Mucosa of descending colon (tissue), 3 donors: ENCODE results near the gene CA5A. TPM values are rescaled to one million over a fixed set of nuclear protein-coding genes. Genes with fewer than 3 reads are reported as not detected.
"Not testable (repeated sequence)": the region's sequence is repeated elsewhere in the genome, so short reads cannot be mapped to it uniquely, and the experiment has no call there.

Experiments used
- ATAC-seq: fragments of 200-7000 bp; cut with Tn5 transposase; one replicate; pipeline ENCODE4 v1.9.1; 2020; ENCODE audit warnings: mild to moderate bottlenecking, moderate library complexity
- DNase-seq, 3 donors: peaks; one replicate each; pipeline ENCODE4 v3.0.0-alpha.2; 2020
- H3K36me3 ChIP-seq: fragments of 200-600 bp; one replicate; pipeline ENCODE4 v1.8.0; 2021; ENCODE audit warnings: low read depth, mild to moderate bottlenecking
- H3K4me1 ChIP-seq: fragments of 200-600 bp; one replicate; pipeline ENCODE4 v1.8.0; 2021; ENCODE audit warnings: low read depth, mild to moderate bottlenecking
- H3K4me3 ChIP-seq: fragments of 200-600 bp; one replicate; pipeline ENCODE4 v1.8.0; 2021; ENCODE audit warnings: mild to moderate bottlenecking
- H3K9me3 ChIP-seq: fragments of 200-600 bp; one replicate; pipeline ENCODE4 v1.8.0; 2021; ENCODE audit warnings: mild to moderate bottlenecking
- intact Hi-C, 2 donors: fragments of 100-400 bp; cut with DNase I in 1 of 2; cut with micrococcal nuclease in 1 of 2; formaldehyde crosslinking; loops; one replicate each; pipeline versions ENCODE4 v1.11.0 to v1.11.1; 2022; cut with DNase I, micrococcal nuclease
- total RNA-seq, 3 donors: library from RNA; stranded (reverse); fragmentation: NEBNext Ultra II Directional in 2 of 3; extraction: Animal tissue kit (Norgen Biotek cat#: 25700) in 2 of 3; gene quantifications; one replicate each; pipeline versions ENCODE4 v1.2.1 to v1.2.4, GENCODE V29; 2021 to 2023
- TF ChIP-seq, protein P1 (sequence below): fragments of 200-600 bp; IDR thresholded peaks from one replicate; pipeline ENCODE4 v1.8.0; 2022; ENCODE audit warnings: antibody characterized with exemption, mild to moderate bottlenecking
- donor health status: DM: no; HTN: no; CAD: no; lungs with moderate emphysema.
- donor health status: DM: no; HTN: no; CAD: no.
- donor health status: DM: no; HTN: yes; CAD: no.

Gene CA5A
- total RNA-seq, 3 donors from 2014 or later = 0.05 to 0.25 TPM; not detected in 1

DNA sequence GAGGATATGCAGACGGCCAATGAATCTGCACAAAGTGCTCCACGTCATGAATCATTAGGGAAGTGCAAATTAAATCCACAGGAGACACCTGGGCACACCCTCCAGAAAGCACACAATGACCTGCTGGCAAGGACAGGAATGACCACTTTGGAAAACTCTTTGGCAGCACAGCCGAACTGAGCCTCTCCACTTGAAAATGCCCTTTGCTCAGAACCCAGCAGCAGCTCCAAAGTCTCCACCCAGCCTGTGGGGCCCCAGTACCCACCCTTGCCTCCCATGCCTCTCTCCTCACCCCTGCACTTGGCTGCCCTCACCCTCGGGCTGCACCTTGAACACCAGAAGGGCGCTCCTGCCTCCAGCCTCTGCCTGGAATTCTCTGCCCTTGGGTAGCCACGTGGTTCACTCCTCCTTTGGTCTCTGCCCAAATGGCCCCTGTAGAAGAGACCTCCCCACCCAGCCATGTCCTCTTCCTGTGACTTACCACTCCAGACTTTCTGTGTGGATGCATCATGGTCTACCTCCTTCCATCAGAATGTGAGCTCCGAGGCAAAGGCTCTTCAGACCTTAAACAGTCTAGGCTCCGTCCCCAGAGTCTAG is 50.9 kb downstream of the CA5A start:
- H3K36me3 ChIP-seq, H3K4me3 ChIP-seq, H3K4me1 ChIP-seq, intact Hi-C loops, H3K9me3 ChIP-seq: not testable (repeated sequence)
- ATAC-seq (peak; percentile 92), DNase-seq (peak in 1 of 3 donors; percentile 30)

DNA sequence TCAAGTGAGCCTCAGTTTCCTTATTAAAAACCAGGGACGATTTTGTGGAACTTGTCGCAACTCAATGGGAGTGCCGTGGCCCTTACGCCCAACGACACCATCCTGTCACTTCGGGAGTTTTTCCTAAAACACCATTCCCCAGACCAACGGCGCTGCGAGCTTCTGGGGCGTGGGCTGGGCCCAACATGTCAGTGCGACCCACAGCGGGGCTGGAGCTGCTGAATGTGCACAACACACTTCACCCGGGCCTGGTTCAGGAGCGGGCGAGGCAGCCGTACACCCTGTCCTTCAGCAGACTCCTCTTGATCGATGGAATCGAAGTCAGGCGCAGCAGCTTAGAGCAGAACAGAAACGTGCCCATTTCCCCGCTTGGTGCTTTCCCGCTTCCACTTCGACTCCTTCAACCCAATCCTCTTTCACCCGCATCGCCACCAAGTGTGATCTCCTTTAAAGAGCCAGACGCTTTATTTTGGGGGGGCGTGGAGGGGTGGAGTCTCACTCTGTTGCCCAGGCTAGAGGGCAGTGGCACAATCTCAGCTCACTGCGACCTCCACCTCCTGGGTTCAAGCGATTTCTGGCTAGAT is 53.8 kb downstream of the CA5A start:
- Histone ChIP-seq H3K36me3 (no peaks in the 10 kb centered on the region), H3K4me1 (no peaks in the 10 kb centered on the region), H3K4me3 (no peak overlapping the region), H3K9me3 (no peaks in the 10 kb centered on the region)
- TF ChIP-seq, protein P1, sequence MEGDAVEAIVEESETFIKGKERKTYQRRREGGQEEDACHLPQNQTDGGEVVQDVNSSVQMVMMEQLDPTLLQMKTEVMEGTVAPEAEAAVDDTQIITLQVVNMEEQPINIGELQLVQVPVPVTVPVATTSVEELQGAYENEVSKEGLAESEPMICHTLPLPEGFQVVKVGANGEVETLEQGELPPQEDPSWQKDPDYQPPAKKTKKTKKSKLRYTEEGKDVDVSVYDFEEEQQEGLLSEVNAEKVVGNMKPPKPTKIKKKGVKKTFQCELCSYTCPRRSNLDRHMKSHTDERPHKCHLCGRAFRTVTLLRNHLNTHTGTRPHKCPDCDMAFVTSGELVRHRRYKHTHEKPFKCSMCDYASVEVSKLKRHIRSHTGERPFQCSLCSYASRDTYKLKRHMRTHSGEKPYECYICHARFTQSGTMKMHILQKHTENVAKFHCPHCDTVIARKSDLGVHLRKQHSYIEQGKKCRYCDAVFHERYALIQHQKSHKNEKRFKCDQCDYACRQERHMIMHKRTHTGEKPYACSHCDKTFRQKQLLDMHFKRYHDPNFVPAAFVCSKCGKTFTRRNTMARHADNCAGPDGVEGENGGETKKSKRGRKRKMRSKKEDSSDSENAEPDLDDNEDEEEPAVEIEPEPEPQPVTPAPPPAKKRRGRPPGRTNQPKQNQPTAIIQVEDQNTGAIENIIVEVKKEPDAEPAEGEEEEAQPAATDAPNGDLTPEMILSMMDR = no peak
- DNase-seq (no peak), ATAC-seq (no peak)
- intact Hi-C loops = no loop called here

DNA sequence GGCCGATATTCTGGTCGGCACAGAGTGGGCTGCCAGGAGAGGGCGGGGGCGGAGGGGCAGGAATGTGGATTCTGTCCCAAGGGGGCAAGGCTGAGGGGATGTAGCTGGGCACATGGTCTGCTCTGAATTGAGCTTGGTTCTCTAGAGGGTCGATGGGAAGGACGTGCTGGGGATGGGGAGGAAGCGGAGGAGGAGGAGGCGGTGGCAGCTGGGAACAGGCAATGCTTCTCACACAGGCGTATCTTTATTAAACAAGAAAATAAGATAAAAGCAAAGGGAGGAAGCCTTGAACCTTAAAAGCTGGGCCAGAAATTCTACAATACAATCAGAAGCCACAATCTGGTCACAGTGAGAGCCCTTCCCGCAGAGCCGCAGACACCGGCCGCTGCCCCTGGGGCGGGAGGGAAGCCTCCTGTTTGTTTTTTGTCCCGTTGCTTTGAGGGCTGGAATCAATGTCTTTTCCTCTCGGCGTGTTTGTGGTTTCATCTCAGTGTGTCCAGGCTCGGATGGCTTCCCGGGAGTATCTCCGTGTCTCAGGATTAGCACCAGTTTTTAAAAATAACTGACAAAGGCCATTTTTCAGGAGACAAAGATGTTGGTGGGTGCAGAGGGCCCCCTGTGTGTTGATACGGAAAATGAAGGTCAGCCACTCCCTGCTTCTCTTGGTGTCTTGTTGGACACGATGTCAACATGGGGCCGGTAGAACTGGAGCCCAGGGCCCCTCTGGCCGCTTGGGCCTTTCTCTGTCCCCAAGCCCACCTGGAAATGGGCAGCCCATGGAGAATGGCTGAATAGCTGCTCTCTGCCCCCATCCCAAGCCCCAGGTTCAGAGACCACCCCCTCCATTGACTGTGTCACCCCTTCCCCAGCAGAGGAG is 54.8 kb downstream of the CA5A start:
- intact Hi-C loops = no loop called here
- ATAC-seq (no peak), DNase-seq (no peak)
- Histone ChIP-seq H3K36me3 (no peaks in the 10 kb centered on the region), H3K4me3 (no peak overlapping the region), H3K4me1 (no peaks in the 10 kb centered on the region), H3K9me3 (no peaks in the 10 kb centered on the region)
- TF ChIP-seq, protein P1 = no peak

GRCh38 chr16:87880117-87880696 is 56.1 kb downstream of the CA5A start:
- Histone ChIP-seq H3K4me1 (no peaks in the 10 kb centered on the region), H3K36me3 (no peaks in the 10 kb centered on the region), H3K9me3 (no peaks in the 10 kb centered on the region), H3K4me3 (no peak overlapping the region)
- no peak for ATAC-seq
- no peak for DNase-seq
- intact Hi-C loops = no loop called here
- TF ChIP-seq, protein P1 = no peak

DNA sequence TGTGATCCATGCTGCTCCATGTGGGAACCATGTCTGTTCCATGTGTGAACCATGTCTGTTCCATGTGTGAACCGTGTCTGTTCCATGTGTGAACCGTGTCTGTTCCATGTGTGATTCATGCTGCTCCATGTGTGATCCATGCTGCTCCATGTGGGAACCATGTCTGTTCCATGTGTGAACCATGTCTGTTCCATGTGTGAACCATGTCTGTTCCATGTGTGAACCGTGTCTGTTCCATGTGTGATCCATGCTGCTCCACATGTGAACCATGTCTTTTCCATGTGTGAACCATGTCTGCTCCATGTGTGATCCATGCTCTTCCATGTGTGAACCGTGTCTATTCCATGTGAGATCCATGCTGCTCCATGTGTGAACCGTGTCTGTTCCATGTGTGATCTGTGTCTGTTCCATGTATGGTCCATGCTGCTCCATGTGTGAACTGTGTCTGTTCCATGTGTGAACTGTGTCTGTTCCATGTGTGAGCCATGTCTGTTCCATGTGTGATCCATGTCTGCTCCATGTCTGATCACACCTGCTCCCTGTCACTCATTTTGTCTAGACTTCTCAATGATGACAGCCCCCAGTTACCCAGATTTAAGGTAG is 56.8 kb downstream of the CA5A start:
- ATAC-seq, intact Hi-C loops, H3K9me3 ChIP-seq, H3K36me3 ChIP-seq, H3K4me1 ChIP-seq, H3K4me3 ChIP-seq, DNase-seq: not testable (repeated sequence)

DNA sequence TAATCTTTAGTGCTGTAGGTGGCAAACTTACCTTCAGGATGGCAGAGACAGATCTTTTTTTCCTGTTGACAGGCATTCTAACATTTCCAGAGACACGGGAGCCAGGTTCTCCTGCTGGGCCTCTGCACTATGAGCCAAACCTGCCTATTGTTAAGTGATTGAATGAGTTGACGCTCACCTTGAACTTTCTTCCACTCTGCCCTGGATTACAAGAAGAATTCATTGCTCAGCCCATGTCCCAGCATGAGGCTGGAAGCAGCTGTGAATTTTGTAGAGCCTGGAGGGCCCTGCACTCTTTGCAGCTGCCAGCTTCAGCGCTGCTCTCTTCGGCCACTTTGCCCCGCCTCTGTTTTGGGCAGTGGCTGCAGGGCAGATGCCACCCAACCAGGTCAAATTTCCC is 57.6 kb downstream of the CA5A start:
- DNase-seq = no peak
- Histone ChIP-seq H3K4me3 (no peak overlapping the region), H3K9me3 (no peaks in the 10 kb centered on the region), H3K4me1 (no peaks in the 10 kb centered on the region), H3K36me3 (no peaks in the 10 kb centered on the region)
- TF ChIP-seq, protein P1 = no peak
- no peak for ATAC-seq
- intact Hi-C loops = no loop called here
